GM12874 (cell line): ENCODE data around the gene CCDC92.
A peak's percentile ranks its signal among the peaks of the same experiment; 100 is the strongest.

Source experiments
- CTCF ChIP-seq: IDR thresholded peaks from 2 replicates; pipeline ENCODE4 v1.5.1; 2011; ENCODE audit warnings: low read depth, mild to moderate bottlenecking, control low read depth, low read length, moderate library complexity; ENCODE audit not compliant: insufficient read depth

Gene CCDC92

GRCh38 chr12:123972457-123973401 is at the start of gene CCDC92, which contains the start of gene ZNF664:
Gene CCDC92 (minus strand): TSS chr12:123972831. CDS start chr12:123944305, 28,526 bp downstream.
Gene ZNF664 (plus strand): TSS chr12:123973215. CDS start chr12:124012145, 38,930 bp downstream.
- peak; percentile 20; the same call in 1 of the 2 replicates for TF ChIP-seq CTCF

- no peak for TF ChIP-seq CTCF
Measured at GRCh38 chr12:124022161-124022560, 49.5 kb upstream of the CCDC92 start.

- no peak for TF ChIP-seq CTCF
Measured at GRCh38 chr12:124021007-124021406, 48.4 kb upstream of the CCDC92 start.

- no peak for TF ChIP-seq CTCF
Measured at GRCh38 chr12:124020514-124020949, 47.9 kb upstream of the CCDC92 start.

GRCh38 chr12:124019115-124019514 is 46.5 kb upstream of the CCDC92 start:
- no peak for TF ChIP-seq CTCF

- TF ChIP-seq CTCF = no peak
Measured at GRCh38 chr12:124018539-124018938, 45.9 kb upstream of the CCDC92 start.

GRCh38 chr12:124017064-124017463 is 44.4 kb upstream of the CCDC92 start:
- no peak for TF ChIP-seq CTCF
